ENCODE data around the gene HCRTR1.

HCRTR1 gene

DNA sequence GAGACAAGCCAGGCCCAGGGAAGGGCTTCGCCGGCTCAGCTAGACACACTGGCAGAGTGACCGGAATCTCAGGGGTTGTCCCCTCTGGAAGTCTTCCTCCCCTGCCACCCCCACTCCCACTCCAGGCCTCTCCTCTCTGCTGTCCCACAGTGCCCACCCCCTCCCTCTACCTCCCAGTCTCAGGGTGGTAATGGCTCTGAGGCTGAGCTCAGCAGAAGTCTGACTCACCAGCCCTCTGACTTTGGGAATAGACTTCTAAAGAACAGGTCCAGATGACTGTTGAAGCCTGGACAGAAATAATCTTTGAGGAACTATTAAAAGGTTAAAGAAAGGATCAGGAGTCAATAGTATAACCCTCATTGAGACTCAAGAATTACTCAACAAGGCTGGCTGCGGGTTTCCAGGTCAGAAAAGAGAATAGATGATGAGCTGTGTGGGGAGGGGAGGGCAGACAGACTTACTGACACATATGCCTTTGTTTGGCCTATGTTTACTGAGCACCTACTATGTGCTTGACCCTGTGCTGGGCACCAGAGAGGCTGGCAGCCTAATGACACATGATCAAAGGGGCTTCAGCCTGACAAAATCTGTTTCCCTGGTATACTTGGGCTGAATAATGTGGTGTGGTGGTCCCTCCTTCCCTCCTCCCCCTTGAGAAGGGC is 8.2 kb downstream of the HCRTR1 start:
- DNase-seq (ENCODE audit: low read depth in 3 of 3, low spot score in 1 of 3) = no peak

DNA sequence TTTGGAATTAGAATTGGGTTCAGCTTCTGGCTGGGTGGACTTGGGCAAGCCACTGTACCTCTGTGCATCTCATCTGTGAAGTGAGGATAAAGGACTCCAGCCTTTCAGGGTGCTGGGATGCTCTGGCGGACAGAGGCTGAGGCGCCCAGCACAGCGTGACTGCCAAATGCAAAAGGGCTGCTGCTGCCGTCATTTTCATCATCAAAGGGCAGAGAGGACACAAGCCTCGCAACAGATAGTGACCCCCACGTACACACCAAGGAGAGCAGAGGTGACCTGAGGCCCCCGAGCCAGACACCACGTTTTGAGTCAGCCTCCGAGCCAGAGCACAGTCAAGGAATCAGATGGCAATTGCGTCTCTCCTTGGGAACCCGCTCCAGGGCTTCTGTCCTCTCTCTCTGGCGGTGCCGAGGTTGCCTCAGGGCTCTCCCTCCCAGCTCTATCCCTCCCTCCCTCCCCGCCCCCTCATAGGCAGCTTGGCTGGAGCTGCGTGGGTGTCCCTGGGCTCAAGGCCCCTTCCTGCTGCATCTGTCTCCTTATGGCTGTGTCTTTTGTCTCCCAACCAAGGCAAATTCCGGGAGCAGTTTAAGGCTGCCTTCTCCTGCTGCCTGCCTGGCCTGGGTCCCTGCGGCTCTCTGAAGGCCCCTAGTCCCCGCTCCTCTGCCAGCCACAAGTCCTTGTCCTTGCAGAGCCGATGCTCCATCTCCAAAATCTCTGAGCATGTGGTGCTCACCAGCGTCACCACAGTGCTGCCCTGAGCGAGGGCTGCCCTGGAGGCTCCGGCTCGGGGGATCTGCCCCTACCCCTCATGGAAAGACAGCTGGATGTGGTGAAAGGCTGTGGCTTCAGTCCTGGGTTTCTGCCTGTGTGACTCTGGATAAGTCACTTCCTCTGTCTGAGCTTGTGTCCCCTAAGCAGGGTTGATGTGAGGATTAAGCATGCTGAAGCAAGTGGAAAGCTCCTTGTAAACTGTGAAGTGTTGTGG is 9.0 kb downstream of the HCRTR1 start:
- DNase-seq (ENCODE audit: low read depth in 3 of 3, low spot score in 1 of 3) = no peak

DNA sequence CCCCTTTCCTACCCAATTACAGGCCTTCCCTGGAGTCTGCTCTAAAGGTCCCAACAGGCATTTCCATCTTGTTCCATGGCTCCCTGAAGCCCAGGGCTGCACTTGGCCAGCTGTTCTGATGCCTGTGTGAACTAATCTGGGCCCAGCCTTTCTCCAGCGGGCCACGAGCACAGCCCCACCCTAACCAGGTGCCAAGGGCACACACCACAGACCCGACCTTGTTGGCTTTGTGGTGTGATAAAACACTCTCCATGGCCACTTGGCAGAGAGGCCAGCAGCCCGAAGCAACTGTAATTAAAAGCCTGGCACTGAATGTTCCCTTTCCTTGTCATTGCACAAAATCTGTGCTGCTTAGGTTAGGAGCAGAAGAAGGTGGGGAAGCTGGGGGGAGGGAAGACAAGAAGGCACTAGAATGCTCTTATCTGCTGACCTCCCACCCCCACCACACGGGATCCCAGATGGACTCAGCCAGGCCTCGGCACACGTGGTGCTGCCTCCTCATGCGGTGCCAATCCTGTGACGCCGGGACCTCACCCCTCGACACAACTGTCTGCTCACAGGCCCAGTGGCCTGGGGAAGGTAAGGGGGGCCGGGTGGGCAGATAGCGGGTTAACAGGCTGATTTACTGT is 9.9 kb downstream of the HCRTR1 start:
- DNase-seq (ENCODE audit: low read depth in 3 of 3, low spot score in 1 of 3) = no peak

DNA sequence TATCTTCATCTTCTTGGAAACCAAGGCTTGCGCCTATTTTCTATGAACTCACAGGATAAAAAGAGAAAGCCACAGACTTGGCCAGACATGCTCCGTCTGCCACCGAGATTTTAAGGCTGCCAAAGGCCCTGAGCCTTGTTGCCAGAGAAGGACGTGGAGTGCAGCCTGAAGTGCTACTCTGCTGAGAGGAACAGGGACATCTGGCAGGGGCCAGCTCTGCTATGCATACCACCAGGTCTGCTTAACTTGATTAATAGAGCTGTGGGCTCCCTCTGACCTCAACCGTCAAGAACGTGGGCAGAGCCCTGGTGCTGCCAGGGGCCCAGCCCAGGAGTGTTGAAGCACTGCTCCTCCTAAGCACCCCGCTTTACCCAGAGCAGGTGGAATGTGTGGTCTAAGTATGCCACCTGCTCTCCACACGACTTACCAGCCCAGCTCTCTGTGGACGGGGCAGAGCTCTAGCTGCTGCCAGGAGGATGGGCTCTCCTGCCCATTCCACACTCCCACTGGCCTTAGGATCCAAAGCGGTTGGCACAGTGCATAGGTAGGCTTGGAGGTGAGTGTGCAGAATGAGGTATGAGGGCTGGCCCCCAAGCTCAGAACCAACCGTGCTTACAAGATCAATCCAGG is 10.6 kb downstream of the HCRTR1 start:
- DNase-seq (ENCODE audit: low read depth in 3 of 3, low spot score in 1 of 3) = no peak

DNA sequence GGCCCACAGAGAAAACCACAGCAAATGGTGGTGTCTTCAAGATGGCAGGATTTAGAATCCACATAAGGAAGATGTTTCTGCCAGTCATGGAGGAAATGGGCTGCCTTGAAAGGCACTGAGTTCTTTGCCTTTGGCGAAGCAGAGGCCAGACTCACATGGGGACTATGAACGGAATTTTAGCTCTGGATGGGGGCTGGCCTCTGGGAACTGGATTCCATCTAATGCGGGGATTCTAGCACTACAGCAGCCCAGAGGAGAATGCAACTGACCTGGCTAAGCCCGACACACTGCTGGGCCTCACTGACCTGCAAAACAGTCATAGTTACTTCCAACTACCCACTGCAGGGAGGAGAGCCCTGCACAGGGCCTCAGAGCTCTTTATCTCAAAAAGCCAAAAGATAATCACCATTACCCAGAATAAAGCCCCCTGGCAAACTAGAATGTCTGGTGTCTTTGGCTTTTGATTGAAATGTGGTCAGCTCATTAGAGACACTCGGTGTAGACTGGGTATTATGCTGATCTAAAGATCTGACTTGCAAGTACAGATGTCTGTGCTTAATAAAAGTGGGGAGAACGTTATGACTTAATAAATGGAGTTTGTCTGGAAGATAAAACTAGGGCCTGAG is 11.6 kb downstream of the HCRTR1 start:
- DNase-seq (ENCODE audit: low read depth in 3 of 3, low spot score in 1 of 3) = no peak

DNA sequence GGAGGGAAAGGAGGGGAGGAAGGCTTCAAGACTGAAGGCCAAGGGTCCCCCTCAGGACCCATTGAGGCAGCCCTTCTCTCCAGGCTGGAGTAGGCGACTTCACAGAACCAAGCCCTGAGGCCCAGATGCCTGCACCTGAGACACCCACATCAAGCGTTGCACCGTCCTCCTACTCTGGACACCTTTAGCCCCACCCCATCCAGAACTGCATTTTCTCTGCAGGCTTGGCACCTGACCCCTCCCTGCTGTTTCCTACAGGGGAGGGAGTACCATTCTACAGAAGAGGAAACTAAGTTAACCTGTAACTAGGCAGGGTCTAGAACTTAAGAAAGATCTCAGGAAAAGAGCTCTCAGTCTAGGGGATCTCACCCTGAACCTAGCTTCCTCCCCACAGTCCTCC is 15.2 kb downstream of the HCRTR1 start:
- no peak for DNase-seq (ENCODE audit: low read depth in 3 of 3, low spot score in 1 of 3)

DNA sequence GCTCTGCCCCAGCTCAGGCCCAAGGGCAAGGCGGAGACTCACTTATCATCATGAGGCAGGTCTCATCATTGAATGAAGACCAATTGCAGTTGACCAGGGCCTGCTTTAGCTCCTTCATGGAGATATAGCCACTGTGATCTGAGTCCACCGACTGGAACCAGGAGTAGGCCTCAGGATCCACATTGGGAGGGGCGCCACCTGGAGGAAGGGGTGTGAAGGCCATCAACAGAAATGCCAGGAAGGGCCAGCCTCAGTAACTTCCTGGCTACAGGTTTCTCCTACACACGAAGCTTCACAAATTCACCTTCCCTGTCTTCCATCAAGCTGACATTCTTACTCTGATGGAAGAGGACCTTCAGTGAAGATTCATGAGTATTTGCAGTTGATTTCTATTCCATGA is 15.6 kb downstream of the HCRTR1 start:
- DNase-seq (ENCODE audit: low read depth in 3 of 3, low spot score in 1 of 3) = no peak

DNA sequence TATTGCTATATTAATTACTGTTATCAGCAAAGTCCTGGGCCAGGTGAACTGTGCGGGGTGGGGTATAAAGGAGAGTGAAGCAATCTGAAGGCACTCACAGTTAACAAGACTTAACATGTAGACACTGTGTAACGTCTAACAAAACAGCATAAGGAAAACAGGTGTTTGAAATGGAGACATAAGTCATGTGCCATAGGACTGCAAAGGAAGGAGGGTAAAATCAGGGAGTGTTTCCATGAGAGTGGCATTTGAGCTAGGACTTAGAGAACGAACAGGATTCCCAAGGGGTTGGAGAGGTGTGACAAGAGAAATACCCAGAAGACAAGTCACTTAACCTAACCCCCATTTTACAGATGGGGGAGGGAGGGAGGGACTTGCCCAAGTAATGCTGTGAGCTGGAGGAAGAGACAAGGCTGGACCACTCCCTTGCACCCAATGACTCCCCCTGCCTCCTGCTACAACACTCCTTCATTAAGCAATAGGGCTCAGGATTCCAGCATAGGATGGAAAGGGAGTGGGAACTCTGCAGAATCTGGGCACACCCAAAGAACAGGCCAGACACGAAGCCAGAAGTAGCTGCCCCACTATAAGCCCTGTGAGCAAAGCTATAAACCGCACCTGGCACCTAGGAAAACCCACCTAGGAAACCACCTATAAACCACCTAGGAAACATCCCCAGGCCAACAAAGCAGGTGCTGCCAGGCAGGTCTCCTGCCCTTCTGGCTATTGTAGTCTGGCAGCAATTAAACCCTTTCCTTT is 20.6 kb downstream of the HCRTR1 start:
- no peak for DNase-seq (ENCODE audit: low read depth in 3 of 3, low spot score in 1 of 3)

DNA sequence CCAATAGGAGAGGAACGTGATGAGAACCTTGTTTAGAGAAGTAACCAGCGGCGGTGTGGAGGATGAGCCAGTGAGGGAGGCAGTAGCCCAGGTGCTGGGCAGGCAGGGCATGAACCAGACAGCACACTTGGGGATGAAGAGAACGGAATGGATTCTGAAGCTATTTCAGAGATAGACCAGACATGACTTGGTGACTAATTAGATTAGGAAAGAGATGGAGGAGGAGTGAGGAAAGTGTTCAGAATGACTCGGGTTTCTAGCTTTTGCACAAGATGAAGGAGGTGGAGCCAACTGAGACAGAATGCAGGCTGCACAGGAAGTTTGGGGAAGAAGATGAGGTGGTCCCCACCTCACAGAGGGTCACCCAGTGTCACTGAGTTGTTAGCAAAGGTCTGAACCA is 22.1 kb downstream of the HCRTR1 start:
- DNase-seq (ENCODE audit: low read depth in 3 of 3, low spot score in 1 of 3) = no peak

DNA sequence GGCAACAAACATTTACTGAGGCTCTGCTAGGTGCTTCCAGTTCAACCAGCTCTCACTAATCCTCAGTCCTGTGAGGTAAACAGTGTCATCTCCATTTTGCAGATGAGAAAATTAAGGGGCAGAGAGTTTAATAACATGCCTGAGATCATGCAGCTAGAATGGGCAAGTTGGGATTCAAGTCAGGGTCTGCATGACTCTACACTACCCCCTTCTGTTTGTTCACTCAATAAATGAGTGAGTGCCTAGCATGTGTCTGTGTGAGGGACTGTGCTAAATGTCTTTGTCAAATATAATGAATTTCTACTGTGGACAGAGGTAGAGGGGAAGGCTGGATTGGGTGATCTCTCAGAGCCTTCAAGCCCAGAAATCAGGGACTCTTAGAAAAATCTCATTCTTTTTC is 22.7 kb downstream of the HCRTR1 start:
- no peak for DNase-seq (ENCODE audit: low read depth in 3 of 3, low spot score in 1 of 3)

DNA sequence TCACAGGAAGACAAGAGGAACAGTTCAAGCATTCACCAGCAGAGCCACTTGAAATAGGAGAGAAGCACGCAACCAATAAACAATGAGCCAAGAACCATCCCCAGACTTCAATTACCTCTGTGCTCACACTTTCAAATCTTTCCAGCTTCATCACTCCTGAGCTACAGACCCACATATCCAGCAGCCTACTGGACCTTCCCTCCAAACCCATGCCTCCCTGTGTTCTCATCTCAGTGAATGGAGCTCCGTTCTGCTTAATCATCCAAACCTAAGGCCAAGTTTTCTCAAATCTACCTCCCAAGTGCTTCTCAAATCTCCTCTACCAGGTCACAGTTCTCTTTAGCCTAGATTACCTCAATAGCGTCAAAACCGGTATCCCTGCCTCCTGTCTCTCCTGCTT is 23.5 kb downstream of the HCRTR1 start:
- no peak for DNase-seq (ENCODE audit: low read depth in 3 of 3, low spot score in 1 of 3)

DNA sequence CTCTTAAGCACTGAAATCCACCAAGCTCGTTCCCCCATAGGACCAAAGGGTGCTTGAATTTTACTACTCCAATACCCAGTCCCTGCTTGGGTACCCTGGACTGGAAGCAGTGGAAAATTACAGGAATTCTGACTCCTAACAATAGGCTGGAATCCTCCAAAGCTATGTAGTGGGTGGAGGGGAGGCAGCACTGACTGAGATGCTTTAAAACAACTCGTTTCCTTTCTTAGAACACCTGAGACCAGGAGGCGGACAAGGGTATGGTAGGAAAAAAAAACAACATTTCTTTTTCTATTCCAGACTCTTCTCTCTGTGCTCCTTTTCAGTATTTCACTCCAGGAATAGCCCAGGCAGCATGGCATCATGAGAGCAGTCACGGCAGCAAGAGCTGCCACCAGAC is 24.9 kb downstream of the HCRTR1 start:
- no peak for DNase-seq (ENCODE audit: low read depth in 3 of 3, low spot score in 1 of 3)

DNA sequence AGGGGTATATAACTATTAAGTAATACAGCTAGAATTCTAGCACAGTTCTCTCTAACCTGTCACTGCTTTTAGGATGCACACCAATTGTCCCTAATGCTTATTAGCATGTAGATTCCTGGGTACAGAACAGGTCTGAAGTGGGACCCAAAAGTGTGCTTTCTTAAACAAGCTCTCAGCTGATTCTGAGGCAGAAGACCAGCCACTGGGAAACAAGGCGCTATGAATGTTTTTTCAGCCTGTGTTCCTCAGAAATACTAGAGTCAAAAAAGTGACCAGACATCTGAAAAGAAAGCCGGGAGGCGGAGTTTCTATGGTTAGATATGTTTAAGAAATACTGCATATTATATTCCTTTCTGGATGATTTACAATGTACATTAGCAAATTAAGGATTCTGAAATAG is 25.4 kb downstream of the HCRTR1 start:
- DNase-seq (ENCODE audit: low read depth in 3 of 3, low spot score in 1 of 3) = no peak

DNA sequence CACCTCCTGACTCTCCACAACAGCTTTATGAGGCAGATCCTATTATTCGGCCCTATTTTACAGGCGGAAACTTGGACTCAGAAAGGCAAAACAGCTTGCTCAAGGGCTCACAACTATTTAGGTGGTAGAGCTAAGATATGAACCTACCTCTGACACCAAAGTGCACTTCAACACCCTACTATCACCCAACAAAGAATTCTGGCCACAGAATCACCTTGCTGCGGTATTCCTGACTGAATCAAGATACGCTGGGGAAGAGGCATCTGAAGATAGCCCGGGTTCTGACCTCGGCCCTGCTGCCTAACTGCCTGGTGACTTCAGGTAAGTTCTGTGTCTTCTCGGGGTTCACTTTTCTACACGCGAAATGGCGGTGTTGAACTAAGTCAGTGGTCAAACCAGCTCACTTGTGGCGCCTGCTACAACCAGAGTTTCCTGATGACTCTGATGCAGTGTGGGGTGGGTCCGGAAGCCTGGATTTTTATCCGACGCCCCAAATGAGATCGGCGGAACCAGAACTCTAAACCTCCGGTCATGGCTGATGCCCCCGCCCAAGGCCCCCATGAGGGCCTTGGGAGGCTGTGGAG is 26.6 kb downstream of the HCRTR1 start:
- no peak for DNase-seq (ENCODE audit: low read depth in 3 of 3, low spot score in 1 of 3)

DNA sequence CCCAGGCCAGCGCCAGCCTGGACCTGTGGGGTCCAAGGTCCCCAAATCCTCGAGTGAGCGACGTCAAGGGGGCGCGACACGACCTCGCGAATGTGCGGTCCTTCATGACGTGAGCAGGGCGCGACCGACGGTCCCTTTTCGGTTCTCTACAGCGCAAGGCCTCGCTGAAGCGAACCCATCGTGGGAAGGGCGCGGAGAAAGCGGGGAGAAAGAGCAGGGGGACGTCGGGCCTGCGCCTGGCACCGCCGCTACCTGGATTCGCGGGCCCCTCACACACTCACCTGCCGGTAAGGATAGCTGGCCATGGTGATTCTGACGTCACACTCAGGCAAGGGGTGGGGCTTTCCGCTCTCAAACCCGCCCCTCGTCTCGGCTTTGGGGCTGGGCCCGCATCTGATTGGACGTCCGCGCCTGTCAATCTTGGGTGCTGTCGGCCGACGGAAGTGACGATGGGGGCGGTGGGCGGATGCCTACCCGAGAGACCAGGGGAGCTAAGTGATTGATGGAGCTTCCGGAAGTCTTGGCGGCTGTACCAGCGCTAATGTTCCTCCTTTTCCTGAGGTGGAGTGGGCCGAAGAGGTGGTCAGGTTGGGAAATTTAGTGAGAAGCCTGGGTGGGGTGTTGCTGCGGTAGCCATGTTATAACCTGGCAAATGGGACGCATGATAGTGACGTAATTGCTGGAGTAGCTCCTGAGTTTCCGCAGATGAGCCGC is 27.2 kb downstream of the HCRTR1 start, which contains the start of gene PEF1:
TSS of gene PEF1 (minus strand) at position 317 of the 714 bp plus-strand sequence. CDS start at position 305, 12 bp downstream.
- DNase-seq (ENCODE audit: low read depth in 3 of 3, low spot score in 1 of 3) = peak; percentile 96 to 99 (median 96)

DNA sequence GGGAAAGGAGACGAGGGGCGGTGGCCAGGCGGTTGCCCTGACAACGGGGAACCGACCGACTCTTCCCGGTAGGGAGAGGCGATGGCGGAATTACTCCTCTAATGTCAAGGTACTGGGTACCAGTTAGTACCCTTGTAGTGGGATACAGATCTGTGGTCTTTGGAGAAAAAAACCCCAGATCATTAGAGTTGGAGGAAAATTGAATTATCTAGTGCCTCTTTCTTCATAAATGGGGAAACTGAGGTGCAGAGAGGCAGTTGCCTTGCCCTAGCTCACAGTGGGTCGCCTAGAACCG is 27.7 kb downstream of the HCRTR1 start:
- no peak for DNase-seq (ENCODE audit: low read depth in 3 of 3, low spot score in 1 of 3)

DNA sequence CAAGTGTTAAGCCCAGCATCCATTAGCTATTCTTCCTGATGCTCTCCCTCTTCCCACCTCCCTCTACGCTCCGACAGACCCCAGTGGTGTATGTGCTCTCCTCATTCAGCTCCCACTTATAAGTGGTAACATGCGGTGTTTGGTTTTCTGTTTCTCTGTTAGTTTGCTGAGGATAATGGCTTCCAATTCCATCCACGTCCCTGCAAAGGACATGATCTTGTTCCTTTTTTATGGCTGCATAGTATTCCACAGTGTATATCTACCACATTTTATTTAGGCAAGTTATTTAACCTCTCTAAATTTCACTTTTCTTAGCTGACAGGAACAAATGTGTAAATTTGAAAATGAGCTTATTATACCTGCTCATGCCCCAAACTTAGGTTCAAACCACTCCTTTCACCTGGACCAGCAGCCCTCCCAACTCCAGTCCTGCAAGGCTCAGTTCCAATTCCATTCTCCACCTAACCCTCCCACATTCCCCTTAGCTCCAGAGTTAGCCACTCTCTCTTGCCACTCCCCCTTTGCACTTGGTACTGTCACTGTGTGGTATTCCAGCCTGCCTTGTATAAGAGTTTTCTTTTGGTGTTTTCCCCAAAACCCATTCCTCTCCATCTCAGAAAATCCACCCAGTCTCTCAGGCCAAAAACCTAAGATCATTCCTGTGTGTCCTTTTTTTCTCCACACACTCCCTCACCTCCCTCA is 28.9 kb downstream of the HCRTR1 start:
- no peak for DNase-seq (ENCODE audit: low read depth in 3 of 3, low spot score in 1 of 3)

DNA sequence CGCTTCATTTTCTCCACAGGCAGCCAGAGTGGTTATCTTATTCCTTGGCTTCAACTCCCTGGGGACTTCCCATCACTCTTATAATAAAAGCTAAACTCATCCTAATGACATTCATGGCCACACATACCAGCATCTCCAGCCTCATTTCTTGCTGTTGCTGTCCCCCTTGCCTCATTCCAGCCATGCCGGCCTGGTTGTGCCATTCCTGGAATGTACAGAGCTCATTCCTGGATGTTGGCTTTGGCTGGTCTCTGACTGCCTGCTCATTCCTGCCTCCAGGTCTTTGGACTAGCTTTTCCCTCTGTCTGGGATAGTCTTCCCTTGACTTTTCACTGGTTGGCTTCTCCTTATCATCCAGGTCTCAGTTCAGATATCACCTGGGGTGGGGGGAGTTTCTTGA is 29.6 kb downstream of the HCRTR1 start:
- DNase-seq (ENCODE audit: low read depth in 3 of 3, low spot score in 1 of 3) = no peak

DNA sequence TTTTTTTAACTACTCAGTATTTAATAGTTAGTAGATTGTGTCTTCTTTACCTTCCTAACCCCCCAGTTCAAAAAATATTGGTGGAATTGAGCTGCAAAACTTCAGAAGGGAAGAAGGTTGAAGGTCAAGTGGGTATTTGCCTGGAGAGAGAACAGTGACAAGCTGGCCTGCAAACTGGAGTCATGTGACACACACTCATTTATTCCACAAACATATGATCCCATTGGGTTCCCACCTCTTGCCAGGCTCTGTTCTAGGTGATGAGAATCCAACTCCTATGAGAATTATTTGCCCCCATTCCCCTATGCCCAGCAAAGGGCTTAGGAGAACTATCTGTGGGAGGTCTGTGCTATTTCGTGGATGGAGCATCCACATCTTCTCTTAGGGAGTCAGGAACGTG is 30.7 kb downstream of the HCRTR1 start:
- no peak for DNase-seq (ENCODE audit: low read depth in 3 of 3, low spot score in 1 of 3)

Measured in stimulated activated CD4-positive, alpha-beta T cell treated with anti-CD3 and anti-CD28 coated beads, TNF-alpha, amount 100 ng/mL, for 1 hour (primary cell).